GM12892 (cell line): Measurements from ENCODE around the gene BCKDHB.
A peak's percentile ranks its signal among the peaks of the same experiment; 100 is the strongest.
"Not testable (repeated sequence)": the region's sequence is repeated elsewhere in the genome, so short reads cannot be mapped to it uniquely, and the experiment has no call there.

Experiments
- DNase-seq: peaks from one replicate; pipeline ENCODE4 v3.0.0; 2011; ENCODE audit not compliant: insufficient read length
- FAIRE-seq: peaks from 2 replicates; lab custom pipeline; 2011; peaks lifted over from hg19 to GRCh38; lab: Jason Lieb, UNC
- POLR2A ChIP-seq: IDR thresholded peaks from 2 replicates; pipeline ENCODE4 v1.6.1; 2011; ENCODE audit warnings: low read depth, low read length, control low read depth
- POLR2AphosphoS5 ChIP-seq: IDR thresholded peaks from 2 replicates; pipeline ENCODE4 v1.6.1; 2011; ENCODE audit warnings: low read depth, low read length, control low read depth
- TAF1 ChIP-seq: IDR thresholded peaks from 2 replicates; pipeline ENCODE4 v1.6.1; 2011; ENCODE audit warnings: low read depth, mild to moderate bottlenecking, control low read depth, low read length, borderline replicate concordance

BCKDHB gene

DNA sequence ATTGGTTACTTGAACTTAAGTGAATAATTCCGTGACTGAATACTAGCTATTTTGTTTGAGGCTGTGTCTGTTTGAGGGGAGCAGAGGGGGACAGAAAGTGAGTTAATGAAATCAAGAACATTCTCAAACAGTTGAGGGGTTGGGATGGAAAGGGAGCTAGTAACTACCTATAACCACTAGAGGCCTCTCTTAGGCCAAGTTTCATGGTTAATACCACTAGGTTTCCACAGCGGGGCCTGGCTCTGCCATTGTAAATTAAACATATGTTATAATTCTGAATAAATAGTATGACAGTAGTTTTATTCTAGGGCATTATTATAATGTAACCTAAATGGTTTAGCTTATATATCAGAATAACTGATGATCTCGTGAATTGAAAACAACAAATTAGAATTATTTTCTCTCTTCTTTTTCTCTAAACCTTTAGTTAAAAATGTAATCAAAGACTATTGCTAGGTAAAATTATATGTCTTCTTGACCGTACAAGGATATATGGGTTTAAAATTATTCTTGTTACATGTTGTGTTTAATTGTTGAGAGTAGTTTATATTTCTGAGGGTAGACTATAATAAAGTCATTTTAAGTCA, 108.1 kb downstream of the BCKDHB start:
- peak; percentile 21 for FAIRE-seq
- DNase-seq, result no peak
- TF ChIP-seq POLR2A (no peak), TAF1 (no peak), POLR2AphosphoS5 (no peak)

DNA sequence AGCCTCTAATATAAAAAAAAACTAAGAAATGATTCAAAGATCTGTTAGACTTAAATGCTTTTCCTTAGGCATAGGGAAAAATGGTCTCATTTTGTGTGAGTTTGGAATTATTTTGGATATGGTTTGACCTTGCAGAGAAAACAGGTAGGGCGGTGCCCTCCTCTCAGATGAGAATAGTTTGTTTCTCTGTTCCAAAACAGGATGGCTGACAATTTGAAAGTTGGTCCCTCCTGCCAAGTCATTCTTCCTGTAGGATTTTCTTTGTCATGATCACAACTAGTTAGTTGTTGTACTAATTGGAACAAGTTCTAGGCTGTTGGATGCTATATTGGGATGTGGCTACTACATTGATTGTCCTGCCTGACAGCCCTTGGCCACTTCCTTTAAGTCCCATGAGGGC, 108.6 kb downstream of the BCKDHB start:
- no peak for TF ChIP-seq POLR2AphosphoS5
- TF ChIP-seq POLR2A, result no peak
- no peak for TF ChIP-seq TAF1
- DNase-seq (no peak), FAIRE-seq (no peak)

DNA sequence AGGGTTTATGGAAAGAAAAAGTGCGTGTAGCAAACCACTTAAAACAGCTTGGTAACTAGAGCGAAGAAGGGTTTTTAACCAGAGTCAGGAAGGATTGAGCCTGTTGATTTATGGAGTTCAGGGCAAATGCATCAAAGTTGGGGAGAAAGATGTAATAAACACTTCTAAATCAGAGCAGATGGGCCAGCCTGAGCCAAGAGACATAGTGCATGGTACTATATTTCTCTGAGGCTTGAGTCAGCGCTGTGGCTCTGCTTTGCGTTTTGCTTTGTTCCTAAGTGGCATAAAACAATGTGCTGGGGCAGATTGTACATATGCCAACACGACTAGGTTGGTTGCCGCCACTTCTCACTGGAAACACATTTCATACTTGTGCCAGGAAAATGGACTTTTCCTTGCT, 111.3 kb downstream of the BCKDHB start:
- DNase-seq (no peak), FAIRE-seq (no peak)
- TF ChIP-seq POLR2A, result no peak
- no peak for TF ChIP-seq POLR2AphosphoS5
- TF ChIP-seq TAF1, result no peak

DNA sequence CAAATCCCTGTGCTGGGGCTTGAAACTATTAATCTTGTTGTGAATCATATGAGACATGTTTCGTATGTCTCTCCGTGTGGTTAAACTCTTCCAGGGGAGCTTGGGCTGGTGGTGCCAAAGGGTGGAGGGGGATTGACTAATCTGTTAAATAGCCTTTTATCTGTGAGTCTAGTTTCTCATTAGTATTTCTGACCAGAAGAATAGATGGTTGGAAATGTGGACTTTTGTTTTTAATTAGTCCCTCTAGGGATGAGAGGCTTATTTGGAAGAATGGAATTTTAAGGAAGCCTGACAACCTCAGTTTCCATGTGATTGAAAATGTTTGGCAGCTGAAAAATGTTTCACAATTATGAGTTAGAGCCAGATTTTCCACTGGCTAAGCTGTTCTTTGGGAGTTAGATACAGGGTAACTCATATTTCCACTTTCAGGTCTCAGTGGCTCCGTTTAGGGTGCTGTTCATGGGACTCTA, 117.3 kb downstream of the BCKDHB start:
- FAIRE-seq, result no peak
- DNase-seq, result no peak
- TF ChIP-seq POLR2A (no peak), POLR2AphosphoS5 (no peak), TAF1 (no peak)

DNA sequence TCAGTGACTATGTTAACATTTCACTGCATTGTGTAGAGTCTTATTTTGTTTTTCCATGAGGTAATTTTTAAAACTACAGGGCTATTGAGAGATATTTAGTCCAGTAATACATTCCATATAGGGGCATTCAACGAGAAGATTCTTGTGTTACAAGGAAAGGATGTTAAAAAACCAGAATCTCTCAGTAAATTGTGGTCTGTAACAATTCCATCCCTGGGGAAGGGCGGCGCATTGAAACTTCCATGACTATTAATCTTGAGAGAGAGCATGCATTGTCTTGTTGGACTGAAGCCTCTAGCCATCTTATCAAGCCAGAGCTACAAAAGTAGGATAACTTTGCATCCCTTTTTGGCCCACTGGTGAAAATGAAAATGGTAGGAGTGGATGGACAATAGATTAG, 119.7 kb downstream of the BCKDHB start:
- TF ChIP-seq POLR2AphosphoS5 (no peak), TAF1 (no peak), POLR2A (no peak)
- no peak for DNase-seq
- no peak for FAIRE-seq

DNA sequence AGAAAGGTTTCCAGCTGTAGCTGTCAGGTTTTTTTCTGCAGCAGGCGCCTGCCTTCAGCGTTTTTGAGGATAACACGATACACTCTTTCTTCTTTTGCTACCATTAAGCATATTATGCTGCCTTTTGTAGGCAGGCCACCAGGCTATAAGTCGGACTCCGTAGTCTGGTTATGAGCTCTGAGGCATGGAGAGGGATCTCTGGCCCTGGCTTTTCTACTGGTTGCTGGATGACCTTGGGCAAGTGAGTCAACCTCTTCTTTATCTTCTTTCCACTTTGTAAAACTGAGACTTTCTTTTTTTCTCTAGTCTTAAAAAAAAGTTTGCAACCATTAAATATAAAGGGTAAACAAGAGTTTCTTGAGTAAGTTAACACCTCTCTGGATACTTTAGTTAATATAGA, 120.2 kb downstream of the BCKDHB start:
- no peak for FAIRE-seq
- no peak for DNase-seq
- TF ChIP-seq POLR2AphosphoS5 (no peak), TAF1 (no peak), POLR2A (no peak)

DNA sequence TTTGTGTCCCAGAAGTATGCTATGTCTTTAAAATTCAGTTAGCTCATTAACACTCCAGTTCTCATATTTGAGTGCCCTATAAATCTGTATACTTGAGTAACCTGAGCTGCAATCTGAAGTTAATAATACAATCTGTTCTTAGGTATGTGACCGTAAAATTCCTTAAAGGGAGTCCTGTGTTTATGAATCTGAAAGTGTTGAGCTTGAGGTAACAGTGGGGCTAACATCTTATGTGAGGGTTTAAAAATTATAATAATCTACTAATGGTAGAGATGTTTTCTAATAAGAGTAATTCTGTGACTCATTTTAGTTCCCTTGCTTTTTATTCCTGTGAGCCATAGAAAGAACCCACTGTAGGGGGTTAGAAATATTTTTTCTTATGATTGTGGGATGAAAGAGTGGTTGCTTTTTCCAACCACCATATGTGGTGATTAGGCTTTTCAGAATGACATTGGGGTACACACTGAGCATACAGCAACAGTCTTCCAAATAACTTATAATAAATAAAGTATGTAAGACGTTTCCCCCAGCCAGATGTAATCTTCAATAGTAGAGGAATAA, 121.2 kb downstream of the BCKDHB start:
- no peak for FAIRE-seq
- TF ChIP-seq TAF1 (no peak), POLR2A (no peak), POLR2AphosphoS5 (no peak)
- no peak for DNase-seq

DNA sequence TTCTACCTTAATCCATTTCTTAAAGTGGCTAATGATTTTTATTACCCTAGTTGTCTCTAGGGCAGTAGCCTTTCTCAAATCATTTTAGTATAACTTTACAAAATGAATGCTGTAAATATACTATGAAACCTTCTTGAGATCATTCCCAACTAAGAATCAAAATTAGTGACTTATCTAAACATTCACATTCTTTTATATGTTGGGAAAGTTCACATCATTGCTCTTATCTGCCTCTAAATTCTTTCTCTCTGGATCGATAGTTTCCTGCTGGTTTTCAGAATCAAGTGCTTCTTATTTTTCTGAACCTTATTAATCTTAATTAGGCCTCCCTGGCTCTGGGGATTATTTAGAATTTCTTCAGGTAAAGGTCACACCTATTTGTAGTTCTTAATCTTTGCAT, 126.8 kb downstream of the BCKDHB start:
- DNase-seq (no peak), FAIRE-seq (no peak)
- TF ChIP-seq POLR2A (no peak), POLR2AphosphoS5 (no peak), TAF1 (no peak)

DNA sequence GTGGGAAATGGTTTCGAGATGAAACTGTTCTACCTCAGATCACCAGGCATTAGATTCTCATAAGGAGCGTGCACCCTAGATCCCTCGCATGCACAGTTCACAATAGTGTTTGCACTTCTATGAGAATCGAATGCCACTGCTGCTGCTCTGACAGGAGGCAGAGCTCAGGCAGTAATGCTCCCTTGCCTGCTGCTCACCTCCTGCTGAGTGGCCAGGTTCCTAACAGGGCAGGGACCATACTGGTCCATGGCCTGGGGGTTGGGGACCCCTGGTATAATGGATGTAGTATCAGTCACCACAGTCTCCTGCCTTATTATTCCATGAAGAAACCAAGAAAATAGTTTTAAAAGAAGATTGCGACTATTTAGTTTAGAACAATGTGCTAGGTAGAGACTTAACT, 127.5 kb downstream of the BCKDHB start:
- FAIRE-seq (no peak), DNase-seq (no peak)
- TF ChIP-seq POLR2AphosphoS5 (no peak), POLR2A (no peak), TAF1 (no peak)

DNA sequence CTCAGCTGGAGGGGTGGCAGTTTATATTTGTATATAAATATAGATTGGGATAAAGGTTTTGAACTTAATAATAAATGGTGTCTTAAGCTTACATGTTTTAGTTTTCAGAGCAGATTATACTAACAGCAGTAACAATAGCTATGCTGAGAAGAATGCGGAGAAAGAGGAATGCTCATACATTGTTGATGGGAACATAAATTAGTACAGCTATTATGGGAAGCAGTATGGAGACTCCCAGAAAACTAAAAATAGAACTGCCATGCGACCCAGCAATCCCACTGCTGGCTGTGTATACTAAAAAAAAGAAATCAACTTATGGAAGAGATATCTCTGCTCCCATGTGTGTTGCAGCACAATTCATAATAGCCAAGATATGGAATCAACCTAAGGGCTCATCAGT, 127.9 kb downstream of the BCKDHB start:
- DNase-seq (no peak), FAIRE-seq (no peak)
- no peak for TF ChIP-seq POLR2A
- no peak for TF ChIP-seq TAF1
- TF ChIP-seq POLR2AphosphoS5, result no peak

DNA sequence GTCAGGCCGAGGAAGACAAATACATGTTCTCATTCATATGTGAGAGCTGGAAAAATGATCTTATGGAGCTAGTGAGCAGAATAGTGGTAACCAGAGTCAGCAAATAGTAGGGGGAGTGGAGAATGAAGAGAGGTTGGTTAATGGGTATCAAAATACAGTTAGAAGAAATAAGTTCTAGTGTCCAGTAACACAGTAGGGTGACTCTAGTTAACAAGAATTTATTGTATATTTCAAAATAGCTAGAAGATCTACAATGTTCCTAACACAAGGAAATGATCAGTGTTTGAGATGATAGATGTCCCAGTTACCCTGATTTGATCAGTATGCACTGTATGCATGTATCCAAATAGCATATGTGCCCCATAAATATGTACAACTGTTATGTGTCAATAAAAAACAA, 128.4 kb downstream of the BCKDHB start:
- DNase-seq (no peak), FAIRE-seq (no peak)
- TF ChIP-seq TAF1 (no peak), POLR2AphosphoS5 (no peak), POLR2A (no peak)

DNA sequence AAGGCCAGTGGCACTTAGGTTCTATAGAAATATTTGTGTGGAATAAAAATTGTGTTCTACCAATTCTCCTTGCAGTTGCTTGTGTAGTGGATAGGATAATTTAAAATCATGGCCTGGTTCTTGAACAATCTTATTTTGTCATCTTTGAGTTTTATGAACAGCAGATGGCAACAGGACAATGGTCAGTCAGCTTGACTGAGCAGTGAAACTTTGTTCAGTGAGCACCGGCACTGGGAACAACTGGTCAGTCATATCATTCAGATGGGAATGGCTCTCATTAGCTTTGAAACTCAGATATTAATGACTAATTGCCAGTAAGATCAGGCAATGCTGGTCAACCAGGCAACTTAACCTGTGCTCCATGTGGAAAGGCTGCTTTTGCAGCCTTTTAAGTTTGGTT, 129.2 kb downstream of the BCKDHB start:
- FAIRE-seq (no peak), DNase-seq (no peak)
- TF ChIP-seq POLR2AphosphoS5 (no peak), TAF1 (no peak), POLR2A (no peak)

DNA sequence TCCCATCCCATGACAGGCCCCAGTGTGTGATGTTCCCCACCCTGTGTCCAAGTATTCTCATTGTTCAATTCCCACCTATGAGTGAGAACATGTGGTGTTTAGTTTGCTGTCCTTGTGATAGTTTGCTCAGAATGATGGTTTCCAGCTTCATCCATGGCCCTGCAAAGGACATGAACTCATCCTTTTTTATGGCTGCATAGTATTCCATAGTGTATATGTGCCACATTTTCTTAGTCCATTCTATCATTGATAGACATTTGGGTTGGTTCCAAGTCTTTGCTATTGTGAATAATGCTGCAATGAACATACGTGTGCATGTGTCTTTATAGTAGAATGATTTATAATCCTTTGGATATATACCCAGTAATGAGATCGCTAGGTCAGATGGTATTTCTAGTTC, 132.3 kb downstream of the BCKDHB start:
- not testable (repeated sequence) for FAIRE-seq, DNase-seq
